D341Med (cell line): Measurements from ENCODE around the gene SERPINB3.
A peak's percentile ranks its signal among the peaks of the same experiment; 100 is the strongest.
"Not testable (repeated sequence)": the region's sequence is repeated elsewhere in the genome, so short reads cannot be mapped to it uniquely, and the experiment has no call there.

Experiments used
- DNase-seq: peaks from one replicate; pipeline ENCODE4 v3.0.0; 2012; ENCODE audit warnings: low spot score

SERPINB3 gene

DNA sequence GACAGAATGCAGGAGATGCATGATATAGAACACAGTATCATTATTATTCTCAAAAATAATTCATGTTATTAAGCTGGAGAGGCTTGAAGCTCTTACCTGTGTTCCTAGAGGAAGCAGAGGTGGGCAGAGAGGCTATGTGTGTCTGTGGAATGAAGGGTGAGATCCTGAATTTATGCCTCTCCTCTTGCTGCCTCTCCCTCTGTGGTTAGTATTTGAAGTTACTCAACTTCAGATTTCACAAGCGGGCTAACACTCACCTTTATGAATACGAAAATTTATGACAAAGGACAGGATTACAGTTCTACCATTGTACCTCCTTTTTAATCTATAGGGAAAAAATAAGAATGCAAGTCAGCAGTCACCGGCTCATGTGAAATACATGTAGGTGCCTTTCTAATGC is at the start of gene SERPINB3:
TSS of gene SERPINB3 (minus strand) at position 144 of the 400 bp plus-strand sequence. CDS start 677 bp downstream, outside the sequence.
- DNase-seq = not testable (repeated sequence)

DNA sequence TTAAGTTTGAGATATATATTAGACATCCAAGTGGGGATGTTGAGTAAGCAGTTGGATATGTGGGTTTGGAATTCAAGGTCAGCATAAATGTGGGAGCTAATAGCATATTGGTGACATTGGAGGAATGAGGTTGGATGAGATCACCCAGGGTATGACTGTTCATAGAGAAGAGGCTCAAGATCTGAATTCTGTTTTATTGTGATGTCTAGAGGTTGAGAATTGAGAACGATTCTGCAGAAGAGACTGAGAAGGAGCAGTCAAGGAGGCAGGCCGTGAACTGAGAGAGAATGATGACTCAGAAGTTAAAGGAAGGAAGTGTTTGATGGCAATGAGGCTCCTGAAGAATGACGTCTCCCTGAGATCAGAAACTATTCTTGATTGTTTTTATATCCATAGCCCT is 47.0 kb upstream of the SERPINB3 start:
- DNase-seq = no peak

DNA sequence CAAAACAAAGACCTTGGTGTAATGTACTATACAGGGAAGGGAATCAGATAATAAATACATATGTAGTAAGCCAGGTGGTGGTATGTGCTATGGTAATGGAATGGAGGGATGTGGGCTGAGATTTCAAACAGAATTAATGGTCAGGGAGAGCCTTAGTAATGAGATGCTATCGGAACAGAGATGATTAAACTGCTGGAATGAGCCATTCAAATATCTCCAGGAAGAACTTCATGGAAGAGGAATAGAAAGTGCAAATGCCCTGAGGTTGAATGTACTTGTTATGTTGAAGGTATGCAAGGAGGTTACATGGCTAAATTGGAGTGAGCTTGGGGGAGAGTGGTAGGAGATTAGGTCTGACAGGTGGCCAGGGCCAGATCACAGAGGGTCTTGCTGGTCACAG is 46.1 kb upstream of the SERPINB3 start:
- no peak for DNase-seq

DNA sequence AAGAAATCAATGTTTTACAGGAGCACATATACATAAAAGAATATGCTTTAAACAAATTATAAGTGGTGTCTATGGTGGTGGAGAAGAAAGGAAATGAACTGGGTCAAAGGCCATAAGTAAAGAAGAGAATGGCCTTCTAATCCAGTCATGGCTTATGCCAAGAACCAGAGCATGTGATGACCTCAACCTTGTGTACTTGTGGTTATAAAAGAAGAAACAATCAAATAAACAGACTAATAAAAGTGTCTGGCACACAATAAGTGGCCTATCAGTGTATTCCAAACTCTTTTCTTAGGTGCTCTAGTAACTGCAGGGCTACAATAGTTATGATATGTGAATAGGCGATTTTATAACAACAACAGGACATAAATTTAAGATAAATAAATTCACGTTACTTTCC is 43.7 kb upstream of the SERPINB3 start:
- no peak for DNase-seq

DNA sequence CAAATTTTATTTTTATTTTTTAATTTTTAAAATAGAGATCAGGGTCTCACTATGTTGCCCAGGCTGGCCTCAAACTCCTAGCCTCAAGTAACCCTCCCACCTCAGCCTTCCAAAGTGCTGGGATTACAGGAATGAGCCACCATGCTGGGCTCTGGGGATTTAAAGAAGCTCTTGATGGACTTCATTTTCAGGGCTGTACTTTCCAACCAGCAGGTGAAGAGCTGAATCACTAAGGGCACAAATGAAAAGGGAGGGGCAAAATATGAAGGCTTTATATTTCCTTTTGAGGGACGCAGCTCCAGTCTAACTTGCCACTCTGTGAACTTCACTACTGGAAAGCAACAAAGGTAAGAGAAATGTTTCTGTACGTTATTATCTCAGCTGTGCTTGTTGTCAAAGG is 41.0 kb upstream of the SERPINB3 start, which contains the start of gene SERPINB11:
TSS of gene SERPINB11 (plus strand) at position 301 of the 400 bp plus-strand sequence. CDS start 7,234 bp downstream, outside the sequence.
- DNase-seq = no peak

- DNase-seq = no peak
These were observed 40.3 kb upstream of the SERPINB3 start for GRCh38 chr18:63701952-63702351.

- no peak for DNase-seq
These were observed 38.8 kb upstream of the SERPINB3 start for GRCh38 chr18:63700501-63700900.

- DNase-seq = no peak
These were observed 35.5 kb upstream of the SERPINB3 start for GRCh38 chr18:63697097-63697660.

- no peak for DNase-seq
These were observed 27.4 kb upstream of the SERPINB3 start for GRCh38 chr18:63689064-63689463.

GRCh38 chr18:63686871-63687270 is 25.2 kb upstream of the SERPINB3 start:
- DNase-seq = no peak

GRCh38 chr18:63684718-63685117 is 23.0 kb upstream of the SERPINB3 start:
- DNase-seq = no peak

DNA sequence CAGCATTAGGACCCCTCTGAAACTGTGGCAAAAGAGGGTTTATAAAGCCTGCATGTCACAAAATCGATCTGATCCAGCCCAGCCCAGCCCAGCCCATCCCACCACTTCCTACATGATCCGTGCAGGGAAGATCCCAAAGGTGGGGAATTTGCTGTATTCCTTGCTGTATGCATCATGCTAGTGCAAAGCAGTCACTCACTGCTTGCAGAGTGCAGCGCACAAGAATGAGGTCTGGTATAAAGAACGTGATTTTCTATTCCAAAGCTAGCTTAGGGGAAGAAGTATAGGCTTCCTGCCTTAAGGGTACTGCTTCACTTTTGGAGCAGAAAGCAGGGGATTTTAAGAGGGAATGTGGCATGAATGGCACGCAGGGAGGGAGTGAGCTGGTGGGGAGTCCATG is 22.2 kb upstream of the SERPINB3 start:
- DNase-seq = no peak

DNA sequence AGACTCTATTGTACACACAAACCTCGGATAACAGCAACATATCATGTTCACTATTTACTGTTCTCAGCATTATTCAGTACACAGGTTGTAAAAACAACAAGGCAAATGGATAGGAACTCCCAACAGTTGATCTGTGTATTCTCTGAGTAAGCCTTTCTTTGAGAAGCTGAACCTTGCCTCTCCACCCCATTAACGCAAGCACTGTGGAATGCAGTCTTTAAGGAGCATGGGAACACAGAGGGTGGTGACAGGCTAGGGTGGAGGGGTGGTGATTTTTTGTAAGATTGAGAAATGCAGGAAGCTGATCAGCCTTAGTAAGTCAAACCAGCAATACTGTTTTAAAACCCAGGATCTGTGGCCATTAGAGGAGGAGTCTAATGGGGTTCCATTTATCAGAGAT is 21.5 kb upstream of the SERPINB3 start:
- DNase-seq = no peak

- no peak for DNase-seq
These were observed 20.0 kb upstream of the SERPINB3 start for GRCh38 chr18:63681449-63682340.

GRCh38 chr18:63679820-63680606 is 18.3 kb upstream of the SERPINB3 start:
- DNase-seq = no peak

DNA sequence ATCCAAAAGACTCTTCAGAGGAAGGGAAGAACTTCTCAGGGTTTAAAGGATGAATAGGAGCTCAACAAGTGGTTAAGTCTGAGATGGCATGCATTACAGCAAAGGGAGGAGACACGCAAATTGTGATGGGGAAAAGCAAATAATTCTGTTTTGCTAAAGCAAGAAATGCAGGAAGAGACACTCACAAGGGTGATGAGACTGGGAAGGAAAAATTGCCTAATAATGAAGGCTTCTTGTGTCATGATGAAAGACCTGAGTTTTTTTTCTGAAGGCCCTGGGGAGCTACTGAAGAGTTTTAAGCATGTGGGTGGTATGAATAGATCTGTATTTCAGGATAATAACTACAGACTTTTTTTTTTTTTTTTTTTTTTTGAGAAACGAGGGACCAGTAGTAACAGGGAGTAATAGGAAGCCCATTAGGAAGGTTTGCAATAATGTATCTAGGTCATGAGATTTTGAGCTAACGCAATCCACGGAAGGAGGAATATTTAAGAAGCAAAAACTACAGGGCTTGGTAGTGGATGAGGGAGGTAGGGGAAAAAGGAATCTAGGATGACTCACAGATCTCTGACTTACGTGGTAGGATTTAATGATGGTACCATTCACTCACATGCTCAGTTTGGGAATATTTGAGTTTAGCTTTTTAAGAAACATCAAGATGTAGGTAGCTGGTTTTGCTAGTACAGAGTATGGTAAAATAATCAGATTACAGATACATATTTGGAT is 16.0 kb upstream of the SERPINB3 start:
- no peak for DNase-seq

- DNase-seq = peak; percentile 36
These were observed 15.0 kb upstream of the SERPINB3 start for GRCh38 chr18:63676526-63677323.

DNA sequence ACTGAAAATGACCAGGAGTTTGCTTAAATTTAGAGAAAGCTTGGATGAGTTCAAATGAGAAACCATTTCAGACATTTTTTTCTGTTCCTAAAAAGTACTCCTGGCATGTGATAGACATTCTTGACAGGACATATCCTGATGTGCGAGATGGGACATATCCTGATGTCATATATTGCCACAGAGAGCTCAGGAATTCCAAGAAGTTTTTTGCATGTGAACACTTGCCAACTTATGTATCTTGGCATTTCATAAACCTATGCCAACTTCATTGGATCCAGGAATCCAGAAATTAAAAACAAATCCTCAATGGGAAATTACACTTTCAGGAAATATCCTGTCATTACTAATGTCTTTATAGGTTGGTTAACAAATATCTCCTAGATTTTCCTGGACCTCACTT is 2.9 kb upstream of the SERPINB3 start:
- DNase-seq = no peak

GRCh38 chr18:63658920-63659319 is 2.8 kb downstream of the SERPINB3 start:
- not testable (repeated sequence) for DNase-seq

- not testable (repeated sequence) for DNase-seq
These were observed 11.4 kb downstream of the SERPINB3 start for GRCh38 chr18:63650271-63650670.

DNA sequence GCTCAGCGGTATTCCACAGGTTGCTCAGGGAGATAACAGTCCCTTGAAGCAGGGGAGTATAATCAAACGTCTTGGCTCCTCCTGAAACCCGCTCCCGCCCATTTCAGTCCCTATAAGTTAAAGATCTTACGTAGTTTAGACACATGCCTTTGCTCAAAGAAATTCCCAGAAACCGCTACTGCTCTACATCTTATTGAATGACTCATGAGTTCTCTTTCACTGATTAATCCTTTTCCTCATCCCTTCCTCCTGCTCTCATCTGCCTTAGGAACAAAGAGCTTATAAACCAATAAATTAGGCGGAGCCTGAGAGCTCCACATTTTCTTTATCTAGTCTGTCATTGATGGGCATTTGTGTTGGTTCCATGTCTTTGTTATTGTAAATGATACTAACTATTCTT is 13.5 kb downstream of the SERPINB3 start:
- no peak for DNase-seq
